ENCODE results near the gene SLC25A20.

SLC25A20 gene

DNA sequence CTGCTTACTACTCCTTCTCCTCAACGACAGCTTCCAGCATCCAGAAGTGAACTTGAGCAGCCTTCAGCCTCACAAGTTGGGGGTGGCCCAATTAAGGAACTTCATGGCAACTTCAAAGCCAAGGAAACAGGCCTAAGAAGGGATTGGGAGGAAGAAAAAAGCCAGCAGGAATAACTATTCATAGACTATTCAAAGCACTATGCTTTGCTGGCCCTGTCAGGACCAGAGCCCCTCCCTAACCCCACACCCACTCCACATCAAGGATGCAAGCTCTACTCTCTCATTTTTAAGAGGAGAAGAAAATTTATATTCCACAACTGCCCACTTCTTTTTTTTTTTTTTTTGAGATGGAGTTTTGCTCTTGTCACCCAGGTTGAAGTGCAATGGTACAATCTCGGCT is 41.0 kb downstream of the SLC25A20 start:
- no peak for TF ChIP-seq EZH2phosphoT487 (IDR thresholded peaks at IDR 0.05; ENCODE audit: borderline replicate concordance, low read length)
- TF ChIP-seq, protein P1, sequence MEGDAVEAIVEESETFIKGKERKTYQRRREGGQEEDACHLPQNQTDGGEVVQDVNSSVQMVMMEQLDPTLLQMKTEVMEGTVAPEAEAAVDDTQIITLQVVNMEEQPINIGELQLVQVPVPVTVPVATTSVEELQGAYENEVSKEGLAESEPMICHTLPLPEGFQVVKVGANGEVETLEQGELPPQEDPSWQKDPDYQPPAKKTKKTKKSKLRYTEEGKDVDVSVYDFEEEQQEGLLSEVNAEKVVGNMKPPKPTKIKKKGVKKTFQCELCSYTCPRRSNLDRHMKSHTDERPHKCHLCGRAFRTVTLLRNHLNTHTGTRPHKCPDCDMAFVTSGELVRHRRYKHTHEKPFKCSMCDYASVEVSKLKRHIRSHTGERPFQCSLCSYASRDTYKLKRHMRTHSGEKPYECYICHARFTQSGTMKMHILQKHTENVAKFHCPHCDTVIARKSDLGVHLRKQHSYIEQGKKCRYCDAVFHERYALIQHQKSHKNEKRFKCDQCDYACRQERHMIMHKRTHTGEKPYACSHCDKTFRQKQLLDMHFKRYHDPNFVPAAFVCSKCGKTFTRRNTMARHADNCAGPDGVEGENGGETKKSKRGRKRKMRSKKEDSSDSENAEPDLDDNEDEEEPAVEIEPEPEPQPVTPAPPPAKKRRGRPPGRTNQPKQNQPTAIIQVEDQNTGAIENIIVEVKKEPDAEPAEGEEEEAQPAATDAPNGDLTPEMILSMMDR (IDR thresholded peaks at IDR 0.05; ENCODE audit: low read depth, low read length, poor library complexity, severe bottlenecking), result no peak

DNA sequence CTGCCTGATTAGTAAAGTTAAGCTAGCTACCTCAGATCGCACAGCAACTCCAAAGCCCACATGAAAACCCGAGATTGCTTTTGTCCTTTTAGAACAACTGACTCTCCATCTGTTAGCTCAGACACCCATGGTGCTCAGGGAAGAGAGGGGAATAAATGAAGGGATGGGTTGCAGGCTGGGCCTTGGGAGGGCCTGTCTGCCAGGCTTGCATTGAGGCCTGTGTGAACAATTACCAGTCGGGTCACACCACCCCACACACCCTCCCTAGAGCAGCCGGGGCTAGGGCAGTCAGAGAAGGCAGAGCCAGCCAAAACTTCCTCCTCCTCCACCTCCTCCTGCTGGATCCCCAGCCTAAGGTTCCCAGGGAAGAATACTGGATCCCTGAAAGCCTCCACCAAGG is 42.2 kb downstream of the SLC25A20 start:
- Histone ChIP-seq H3K27me3 (ENCODE audit: control insufficient read depth, low read length) (no peaks in the 10 kb centered on the region), H3K27ac (ENCODE audit: low read depth, low read length) (no peak overlapping the region), H3K4me2 (ENCODE audit: low read length) (no peak overlapping the region), H3K36me3 (ENCODE audit: control insufficient read depth, low read length) (no peaks in the 10 kb centered on the region), H3K9me3 (ENCODE audit: control insufficient read depth, insufficient read depth, low read length) (no peaks in the 10 kb centered on the region), H4K20me1 (ENCODE audit: control insufficient read depth, insufficient read depth, low read depth, low read length) (no peaks in the 10 kb centered on the region), H3K9me2 (replicated peaks; ENCODE audit: control insufficient read depth, low read length) (no peaks in the 10 kb centered on the region), H3F3A (ENCODE audit: control insufficient read depth, insufficient read depth) (no peaks in the 10 kb centered on the region), H3K4me3 (ENCODE audit: low read length) (no peak overlapping the region), H3K79me2 (ENCODE audit: control insufficient read depth, low read length) (no peaks in the 10 kb centered on the region), H3K4me1 (ENCODE audit: control insufficient read depth, low read length) (no peaks in the 10 kb centered on the region; the same call in 1 of the 2 replicates)
- TF ChIP-seq, protein P1 (IDR thresholded peaks at IDR 0.05; ENCODE audit: low read depth, low read length, poor library complexity, severe bottlenecking), result no peak
- TF ChIP-seq EZH2phosphoT487 (IDR thresholded peaks at IDR 0.05; ENCODE audit: borderline replicate concordance, low read length), result no peak

More for the DNA sequence above, 41.0 kb downstream of the SLC25A20 start:
- Histone ChIP-seq H3K9me3 (ENCODE audit: control insufficient read depth, insufficient read depth, low read length) (no peaks in the 10 kb centered on the region), H3K36me3 (ENCODE audit: control insufficient read depth, low read length) (no peaks in the 10 kb centered on the region), H3K4me3 (ENCODE audit: low read length) (no peak overlapping the region), H4K20me1 (ENCODE audit: control insufficient read depth, insufficient read depth, low read depth, low read length) (no peaks in the 10 kb centered on the region), H3K9me2 (replicated peaks; ENCODE audit: control insufficient read depth, low read length) (no peaks in the 10 kb centered on the region), H3K27ac (ENCODE audit: low read depth, low read length) (no peak overlapping the region), H3K79me2 (ENCODE audit: control insufficient read depth, low read length) (no peaks in the 10 kb centered on the region), H3K27me3 (ENCODE audit: control insufficient read depth, low read length) (no peaks in the 10 kb centered on the region), H3F3A (ENCODE audit: control insufficient read depth, insufficient read depth) (no peaks in the 10 kb centered on the region), H3K4me2 (ENCODE audit: low read length) (no peak overlapping the region), H3K4me1 (ENCODE audit: control insufficient read depth, low read length) (no peaks in the 10 kb centered on the region; the same call in 1 of the 2 replicates)

DNA sequence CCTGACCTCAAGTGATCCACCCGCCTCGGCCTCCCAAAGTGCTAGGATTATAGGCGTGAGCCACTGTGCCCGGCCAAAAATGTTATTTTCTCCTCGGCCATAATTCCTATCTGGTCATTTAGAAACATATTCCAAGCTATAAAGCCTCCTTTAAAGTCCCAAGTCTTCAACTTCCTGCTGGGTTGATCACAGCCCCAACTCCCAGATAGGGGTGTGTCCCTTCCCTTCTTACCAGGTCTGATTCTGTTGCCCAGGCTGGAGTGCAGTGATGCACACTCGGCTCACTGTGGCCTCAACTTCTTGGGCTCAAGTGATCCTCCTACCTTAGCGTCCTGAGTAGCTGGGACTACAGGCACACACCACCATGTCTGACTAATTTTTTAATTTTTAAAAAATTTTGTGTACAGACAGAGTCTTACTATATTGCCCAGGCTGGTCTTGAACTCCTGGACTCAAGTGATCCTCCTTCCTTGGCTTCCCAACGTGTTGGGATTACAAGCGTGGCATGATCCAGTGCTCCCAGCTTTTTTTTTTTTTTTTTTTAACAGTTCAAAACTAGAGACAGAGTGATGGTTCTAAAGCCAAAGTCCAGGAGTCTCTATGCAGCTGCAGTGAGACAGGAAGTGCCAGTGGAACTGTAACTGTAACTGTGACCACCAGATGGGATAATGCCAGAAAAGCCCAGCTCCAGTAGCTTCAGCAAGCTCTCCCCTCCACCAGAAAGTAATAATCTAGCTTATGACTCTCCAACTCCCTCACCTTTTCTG is 42.8 kb downstream of the SLC25A20 start:
- Histone ChIP-seq H3K4me1 (ENCODE audit: control insufficient read depth, low read length) (peaks cover 2% of the 10 kb centered on the region; the same call in 1 of the 2 replicates), H4K20me1 (ENCODE audit: control insufficient read depth, insufficient read depth, low read depth, low read length) (no peaks in the 10 kb centered on the region), H3K4me3 (ENCODE audit: low read length) (no peak overlapping the region), H3K9me3 (ENCODE audit: control insufficient read depth, insufficient read depth, low read length) (no peaks in the 10 kb centered on the region), H3K27me3 (ENCODE audit: control insufficient read depth, low read length) (no peaks in the 10 kb centered on the region), H3K9me2 (replicated peaks; ENCODE audit: control insufficient read depth, low read length) (no peaks in the 10 kb centered on the region), H3F3A (ENCODE audit: control insufficient read depth, insufficient read depth) (no peaks in the 10 kb centered on the region), H3K27ac (ENCODE audit: low read depth, low read length) (no peak overlapping the region), H3K79me2 (ENCODE audit: control insufficient read depth, low read length) (no peaks in the 10 kb centered on the region), H3K36me3 (ENCODE audit: control insufficient read depth, low read length) (no peaks in the 10 kb centered on the region), H3K4me2 (ENCODE audit: low read length) (no peak overlapping the region)
- TF ChIP-seq, protein P1 (IDR thresholded peaks at IDR 0.05; ENCODE audit: low read depth, low read length, poor library complexity, severe bottlenecking), result no peak
- TF ChIP-seq EZH2phosphoT487 (IDR thresholded peaks at IDR 0.05; ENCODE audit: borderline replicate concordance, low read length), result no peak
